H1 (cell line): ENCODE data around the gene LYRM7. TPM values are rescaled to one million over a fixed set of nuclear protein-coding genes. Genes with fewer than 3 reads are reported as not detected.
A peak's percentile ranks its signal among the peaks of the same experiment; 100 is the strongest.

Source experiments
- CTCF ChIA-PET: fragments of 300-600 bp; sonication (Branson Sonifier 250); formaldehyde crosslinking; loops from one replicate; lab custom pipeline; 2021; ENCODE audit not compliant: partially characterized antibody; lab: Charles Lee
- POLR2A ChIA-PET: fragments of 300-600 bp; sonication (Branson Sonifier 250); formaldehyde crosslinking; loops from one replicate; lab custom pipeline; 2021; ENCODE audit warnings: inconsistent platforms; ENCODE audit not compliant: partially characterized antibody; lab: Charles Lee
- DNase-seq, 2 experiments: peaks; one replicate each; pipeline versions ENCODE4 v3.0.0 to v3.0.0-alpha.2; 2010 to 2022; ENCODE audit warnings: low spot score in 2 of 2, low read depth in 1 of 2, mixed read lengths in 1 of 2
- FAIRE-seq: peaks from 2 replicates; lab custom pipeline; 2011; peaks lifted over from hg19 to GRCh38; lab: Jason Lieb, UNC
- H2AFZ ChIP-seq: 2 replicates; pipeline ENCODE4 v1.8.1; 2012; ENCODE audit warnings: low read length, inconsistent platforms
- H2AK5ac ChIP-seq: 2 replicates; pipeline ENCODE4 v1.6.1; 2013; ENCODE audit warnings: low read depth, low read length
- H2BK120ac ChIP-seq: replicated peaks from 2 replicates; pipeline ENCODE3; 2013; ENCODE audit warnings: low read depth, low read length, inconsistent platforms
- H2BK12ac ChIP-seq: 2 replicates; pipeline ENCODE4 v1.6.1; 2013; ENCODE audit warnings: low read depth, low read length
- H2BK15ac ChIP-seq: 2 replicates; pipeline ENCODE4 v1.6.1; 2013; ENCODE audit warnings: low read length
- H2BK20ac ChIP-seq: 2 replicates; pipeline ENCODE4 v1.6.1; 2013; ENCODE audit warnings: low read length
- H2BK5ac ChIP-seq: 2 replicates; pipeline ENCODE4 v1.6.1; 2013; ENCODE audit warnings: low read depth, low read length
- H3K14ac ChIP-seq: 2 replicates; pipeline ENCODE4 v1.6.1; 2013; ENCODE audit warnings: inconsistent platforms; ENCODE audit not compliant: insufficient read length
- H3K18ac ChIP-seq: 2 replicates; pipeline ENCODE4 v1.6.1; 2013; ENCODE audit warnings: low read length; ENCODE audit errors: extremely low read depth
- H3K23ac ChIP-seq: 2 replicates; pipeline ENCODE4 v1.6.1; 2013; ENCODE audit warnings: inconsistent platforms; ENCODE audit not compliant: insufficient read length
- H3K23me2 ChIP-seq: 2 replicates; pipeline ENCODE4 v1.6.1; 2013; ENCODE audit warnings: low read depth, low read length
- H3K27ac ChIP-seq: 2 replicates; pipeline ENCODE4 v1.6.1; 2011; ENCODE audit warnings: low read depth, low read length, inconsistent platforms
- H3K27me3 ChIP-seq, 4 experiments: replicated peaks in 1 of 4; 1 replicate in 1 of 4; 2 replicates in 3 of 4; pipeline versions ENCODE4 v1.6.1 to v1.8.1; 2011 to 2013; ENCODE audit warnings: low read length in 3 of 4, mild to moderate bottlenecking in 3 of 4, inconsistent platforms in 2 of 4, mixed read lengths in 2 of 4, moderate library complexity in 1 of 4; ENCODE audit not compliant: control insufficient read depth in 3 of 4, insufficient read depth in 3 of 4; ENCODE audit errors: extremely low read depth in 1 of 4
- H3K36me3 ChIP-seq, 4 experiments: 2 replicates each; pipeline versions ENCODE4 v1.6.1 to v1.8.1; 2011 to 2013; ENCODE audit warnings: mild to moderate bottlenecking in 4 of 4, low read length in 3 of 4, moderate library complexity in 2 of 4, control low read depth in 1 of 4, inconsistent platforms in 1 of 4; ENCODE audit not compliant: insufficient read depth in 4 of 4, control insufficient read depth in 2 of 4
- H3K4ac ChIP-seq: replicated peaks from 2 replicates; pipeline ENCODE3; 2013; ENCODE audit warnings: low read length, low read depth, mixed read lengths, inconsistent platforms; ENCODE audit not compliant: insufficient read length
- H3K4me1 ChIP-seq, 4 experiments: replicated peaks in 1 of 4; 1 replicate in 1 of 4; 2 replicates in 3 of 4; pipeline versions ENCODE4 v1.6.1 to v1.8.1; 2011 to 2013; ENCODE audit warnings: low read length in 3 of 4, inconsistent platforms in 2 of 4, mixed read lengths in 1 of 4; ENCODE audit not compliant: insufficient read depth in 4 of 4, control insufficient read depth in 3 of 4
- H3K4me2 ChIP-seq, 2 experiments: 2 replicates each; pipeline versions ENCODE4 v1.6.1 to v1.8.1; 2011 to 2013; ENCODE audit warnings: low read depth in 2 of 2, low read length in 2 of 2, control low read depth in 1 of 2, inconsistent platforms in 1 of 2, mild to moderate bottlenecking in 1 of 2; ENCODE audit not compliant: insufficient read depth in 1 of 2
- H3K4me3 ChIP-seq, 4 experiments: fragments of 200-600, 300-600 bp in 1 of 4; sonication (generic), shearing (Covaris generic), sonication (Bioruptor Twin) in 1 of 4; 2 replicates each; pipeline versions ENCODE4 v1.5.1 to v1.8.1; 2011 to 2016; ENCODE audit warnings: low read length in 4 of 4, low read depth in 3 of 4, control low read depth in 2 of 4, inconsistent platforms in 2 of 4, mild to moderate bottlenecking in 2 of 4, mixed read lengths in 1 of 4, moderate library complexity in 1 of 4; ENCODE audit not compliant: insufficient read depth in 2 of 4; ENCODE audit errors: extremely low read depth in 1 of 4
- H3K56ac ChIP-seq: replicated peaks from 2 replicates; pipeline ENCODE3; 2013; ENCODE audit warnings: low read depth, mild to moderate bottlenecking, mixed read lengths, low read length, inconsistent platforms; ENCODE audit not compliant: insufficient read length
- H3K79me1 ChIP-seq: 2 replicates; pipeline ENCODE4 v1.6.1; 2013; ENCODE audit warnings: low read depth, low read length, control low read depth
- H3K79me2 ChIP-seq, 2 experiments: 2 replicates each; pipeline versions ENCODE4 v1.6.1 to v1.8.1; 2012 to 2013; ENCODE audit warnings: low read length in 2 of 2, mild to moderate bottlenecking in 2 of 2, inconsistent platforms in 1 of 2; ENCODE audit not compliant: insufficient read depth in 2 of 2, control insufficient read depth in 1 of 2
- H3K9ac ChIP-seq, 4 experiments: replicated peaks in 1 of 4; 1 replicate in 1 of 4; 2 replicates in 3 of 4; pipeline versions ENCODE4 v1.6.1 to v1.8.1; 2011 to 2013; ENCODE audit warnings: low read depth in 3 of 4, low read length in 3 of 4, control low read depth in 2 of 4, mild to moderate bottlenecking in 2 of 4, moderate library complexity in 2 of 4, inconsistent platforms in 1 of 4; ENCODE audit errors: extremely low read depth in 1 of 4
- H3K9me3 ChIP-seq, 2 experiments: 2 replicates each; pipeline versions ENCODE4 v1.6.1 to v1.8.1; 2012 to 2013; ENCODE audit warnings: mild to moderate bottlenecking in 2 of 2, moderate library complexity in 2 of 2, control low read depth in 1 of 2, inconsistent platforms in 1 of 2, low read depth in 1 of 2, low read length in 1 of 2, mixed read lengths in 1 of 2; ENCODE audit not compliant: insufficient read depth in 2 of 2
- H4K20me1 ChIP-seq, 2 experiments: replicated peaks in 1 of 2; 2 replicates each; pipeline versions ENCODE3 to v1.8.1; 2011 to 2013; ENCODE audit warnings: inconsistent platforms in 2 of 2, low read length in 2 of 2, mild to moderate bottlenecking in 1 of 2; ENCODE audit not compliant: insufficient read depth in 2 of 2, control insufficient read depth in 1 of 2
- H4K5ac ChIP-seq: 2 replicates; pipeline ENCODE4 v1.6.1; 2013; ENCODE audit warnings: low read length, low read depth, mixed read lengths, inconsistent platforms; ENCODE audit not compliant: insufficient read length
- H4K8ac ChIP-seq: 2 replicates; pipeline ENCODE4 v1.8.0; 2013; ENCODE audit warnings: mild to moderate bottlenecking, moderate library complexity, low read length, inconsistent platforms; ENCODE audit not compliant: insufficient read depth; ENCODE audit errors: extremely low read depth
- H4K91ac ChIP-seq: replicated peaks from 2 replicates; pipeline ENCODE3; 2013; ENCODE audit warnings: low read length, mixed read lengths, inconsistent platforms; ENCODE audit not compliant: insufficient read length
- FOSL1 ChIP-seq: IDR thresholded peaks from 2 replicates; pipeline ENCODE4 v1.6.1; 2011; ENCODE audit warnings: mild to moderate bottlenecking, low read depth, low read length, moderate library complexity; ENCODE audit not compliant: insufficient read depth
- GTF2F1 ChIP-seq: IDR thresholded peaks from 2 replicates; pipeline ENCODE4 v1.6.1; 2012; ENCODE audit warnings: low read depth, low read length, improper control_type of control experiment, borderline replicate concordance
- KDM4A ChIP-seq: IDR thresholded peaks from one replicate; pipeline ENCODE4 v1.7.1; 2012; ENCODE audit warnings: low read depth, mild to moderate bottlenecking, moderate library complexity, low read length, inconsistent platforms; ENCODE audit not compliant: severe bottlenecking
- PHF8 ChIP-seq: fragments of 200-600 bp; sonication (generic); conservative IDR thresholded peaks from 2 replicates; pipeline ENCODE4 v1.7.1; 2012; ENCODE audit warnings: low read depth, mild to moderate bottlenecking, inconsistent platforms, low read length, moderate library complexity
- RBBP5 ChIP-seq: IDR thresholded peaks from 2 replicates; pipeline ENCODE4 v1.7.1; 2012; ENCODE audit warnings: low read depth, mild to moderate bottlenecking, inconsistent platforms, low read length, moderate library complexity, borderline replicate concordance
- RFX5 ChIP-seq: IDR thresholded peaks from 2 replicates; pipeline ENCODE4 v1.6.1; 2011; ENCODE audit warnings: low read depth, low read length, improper control_type of control experiment, borderline replicate concordance
- SIN3A ChIP-seq, 2 experiments: IDR thresholded peaks in 1 of 2; conservative IDR thresholded peaks in 1 of 2; 2 replicates each; pipeline ENCODE4 v1.6.1; 2011 to 2012; ENCODE audit warnings: low read length in 2 of 2, improper control_type of control experiment in 1 of 2, low read depth in 1 of 2, mild to moderate bottlenecking in 1 of 2
- TAF1 ChIP-seq: IDR thresholded peaks from 2 replicates; pipeline ENCODE4 v1.6.1; 2011; ENCODE audit warnings: mild to moderate bottlenecking, low read depth, low read length
- WGBS, 2 experiments: shearing (Covaris generic) in 1 of 2; methylation state at CpG; one replicate each; pipeline versions ENCODE4 v1.1.6 to v1.1.7; 2013 to 2015; ENCODE audit warnings: low lambda C conversion rate in 2 of 2, mixed read lengths in 2 of 2, inconsistent platforms in 1 of 2, low coverage in 1 of 2, missing lambda C conversion rate in 1 of 2; ENCODE audit not compliant: insufficient replicate concordance in 2 of 2, insufficient coverage in 1 of 2, insufficient read length in 1 of 2; ENCODE audit errors: extremely low coverage in 1 of 2, missing lambda C conversion rate in 1 of 2; 5-methylcytosine and 5-hydroxymethylcytosine counted together
- polyA plus RNA-seq, 7 experiments: library from polyadenylated mRNA; depleted of rRNA in 3 of 7; stranded (reverse) in 5 of 7; unstranded in 2 of 7; fragments of >200 nt in 5 of 7; fragments of 200-250 nt in 2 of 7; gene quantifications; 1 replicate in 5 of 7; 2 replicates in 1 of 7; 4 replicates in 1 of 7; pipeline versions ENCODE4 v1.2.1 to v1.2.3, GENCODE V29; 2011 to 2013; ENCODE audit warnings: missing spikeins in 2 of 7, mixed read lengths in 2 of 7
- total RNA-seq: library from RNA; stranded (reverse); fragmentation: NEBNext Ultra II Directional; extraction: Animal tissue kit (Norgen Biotek cat#: 25700); gene quantifications from 2 replicates; pipeline ENCODE4 v1.2.1, GENCODE V29; 2021
- TF ChIP-seq, protein P1 (sequence below): IDR thresholded peaks from 2 replicates; pipeline ENCODE4 v1.6.1; 2012; ENCODE audit warnings: inconsistent platforms

LYRM7 gene
- total and polyA plus RNA-seq, 2 of the 8 experiments (the other 6 are each of a cell fraction or from before 2014, with no cell fraction given) = 1.9 to 12.6 TPM

DNA sequence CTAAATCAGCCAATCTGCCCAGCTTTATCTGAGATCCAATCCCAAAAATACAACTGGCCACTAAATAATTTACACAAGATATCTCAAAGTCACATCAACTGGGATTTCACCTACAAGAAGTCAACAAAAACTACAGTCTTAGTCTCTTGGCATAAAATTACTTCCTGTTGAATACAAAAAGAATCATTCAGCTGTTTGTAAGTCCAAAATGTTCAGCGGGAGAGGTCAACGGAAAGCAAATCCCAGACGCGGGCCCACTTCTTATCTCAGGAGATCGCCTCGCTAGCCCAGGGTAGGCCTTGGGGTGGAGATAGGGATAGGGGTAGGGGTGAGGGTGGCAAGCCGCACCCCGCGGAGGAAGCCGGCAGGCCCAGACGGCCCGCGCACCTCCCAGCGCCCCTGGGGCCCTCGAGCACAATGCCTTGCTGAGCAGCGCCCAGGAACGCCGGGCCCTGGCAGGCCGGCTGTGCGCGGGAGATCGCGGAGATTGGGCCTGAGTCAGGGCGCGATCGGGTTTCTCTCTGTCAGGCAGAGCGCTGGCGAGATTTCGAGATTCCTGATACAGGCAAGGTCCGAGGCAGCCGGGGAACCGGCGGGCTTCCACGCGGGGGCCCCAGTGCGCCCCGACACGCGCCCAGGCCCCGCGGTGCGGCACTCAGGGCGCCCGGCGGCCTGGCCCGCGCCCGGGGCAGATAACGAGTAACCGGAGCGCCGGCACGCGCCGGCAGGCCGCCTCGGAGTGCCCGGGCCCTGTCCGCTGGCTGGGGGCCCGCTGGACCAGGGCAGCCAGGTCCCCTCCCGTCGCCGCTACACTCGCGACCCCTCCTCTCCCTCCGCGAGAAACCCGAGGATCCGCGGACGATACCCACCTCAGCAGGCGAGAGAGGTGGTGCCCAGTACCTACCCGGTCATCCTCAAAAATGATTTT is 6.3 kb upstream of the LYRM7 start:
- Histone ChIP-seq H3K4ac (peak overlapping the region; percentile 6), H3K27ac (peak overlapping the region; percentile 75), H2BK12ac (no peak overlapping the region; the same call in 1 of the 2 replicates), H4K91ac (peak overlapping the region; percentile 52), H3K79me1 (no peaks in the 10 kb centered on the region; the same call in 1 of the 2 replicates), H2BK120ac (no peak overlapping the region), H3K27me3 (no peaks in the 10 kb centered on the region), H3K14ac (peak overlapping the region; percentile 54), H3K4me2 (peak overlapping the region; percentile 72 to 76), H3K23ac (no peak overlapping the region), H2BK15ac (no peak overlapping the region), H3K56ac (peak overlapping the region; percentile 92), H3K36me3 (peaks cover 2 to 32% (median 21%) of the 10 kb centered on the region in 4 experiments), H3K9ac (peak overlapping the region; percentile 81 to 93 (median 84)), H3K18ac (peak overlapping the region; percentile 86), H4K5ac (peak overlapping the region; percentile 98), H2AK5ac (no peak overlapping the region), H2BK5ac (peak overlapping the region; percentile 61; the same call in 1 of the 2 replicates), H3K4me3 (peak overlapping the region; percentile 87 to 99 (median 91)), H3K23me2 (peaks cover 2% of the 10 kb centered on the region; the same call in 1 of the 2 replicates), H4K20me1 (peaks cover 2 to 3% of the 10 kb centered on the region in 2 experiments), H2AFZ (peak overlapping the region; percentile 54; the same call in 1 of the 2 replicates), H4K8ac (peak overlapping the region; percentile 94), H3K79me2 (peaks cover 0 to 28% of the 10 kb centered on the region in 2 experiments; a peak in 2 of 4 replicates), H3K9me3 (no peaks in the 10 kb centered on the region), H2BK20ac (no peak overlapping the region), H3K4me1 (peaks cover 0 to 1% (median 0%) of the 10 kb centered on the region in 4 experiments; a peak in 1 of 7 replicates)
- 1% methylated on average over 42 of the region's 73 CpGs; no CpG with 5 or more reads in 1 of the 2 experiments for WGBS, 2 experiments
- no peak for FAIRE-seq
- peak in 1 of 2 experiments; percentile 77 for DNase-seq
- ChIA-PET POLR2A (interaction anchor here (0.8 to 1.7 kb wide), 4 partner anchors 9 to 100 kb away, joined by 3 to 6 read pairs (median 3); partner anchors contain the start of gene CDC42SE2), CTCF (interaction anchor here (0.6 to 1.7 kb wide), 3 partner anchors 100 to 218 kb away, joined by 3 to 6 read pairs (median 4); no protein-coding TSS in a partner anchor)
- TF ChIP-seq RBBP5 (peak; percentile 50), PHF8 (peak; percentile 71), FOSL1 (no peak), SIN3A (conservative IDR thresholded peaks at IDR 0.05 in 1 of 2, IDR thresholded peaks at IDR 0.05 in 1 of 2; ENCODE audit: low read depth in 1 of 2, low read length in 2 of 2) (peak in 1 of 2 experiments; percentile 62; a peak in 1 of 4 replicates), RFX5 (no peak), KDM4A (peak; percentile 94), TAF1 (peak; percentile 60; the same call in 1 of the 2 replicates), GTF2F1 (no peak)
- TF ChIP-seq, protein P1, sequence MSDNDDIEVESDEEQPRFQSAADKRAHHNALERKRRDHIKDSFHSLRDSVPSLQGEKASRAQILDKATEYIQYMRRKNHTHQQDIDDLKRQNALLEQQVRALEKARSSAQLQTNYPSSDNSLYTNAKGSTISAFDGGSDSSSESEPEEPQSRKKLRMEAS = no peak
